Vagina (tissue), 2 donors: ENCODE measurements around the gene SAMHD1.

ENCODE experiments used
- POLR2A ChIP-seq, 2 donors: fragments of 450-650 bp; IDR thresholded peaks; one replicate each; pipeline ENCODE4 v1.6.1; 2017; ENCODE audit warnings: antibody characterized with exemption in 2 of 2, mild to moderate bottlenecking in 2 of 2, moderate library complexity in 2 of 2
- POLR2AphosphoS5 ChIP-seq, 2 donors: sonication (generic); formaldehyde crosslinking; IDR thresholded peaks; one replicate each; pipeline ENCODE4 v1.9.0; 2017; ENCODE audit warnings: antibody characterized with exemption in 2 of 2, mild to moderate bottlenecking in 2 of 2, low read depth in 1 of 2; ENCODE audit not compliant: insufficient read depth in 1 of 2
- TF ChIP-seq, protein P1 (sequence below), 3 experiments: fragments of 450-650 bp in 2 of 3; fragments of 200-600 bp in 1 of 3; sonication (generic) in 1 of 3; IDR thresholded peaks; one replicate each; pipeline ENCODE4 v1.5.1; 2017 to 2019; ENCODE audit warnings: antibody characterized with exemption in 3 of 3, mild to moderate bottlenecking in 2 of 3, moderate library complexity in 2 of 3

DNA sequence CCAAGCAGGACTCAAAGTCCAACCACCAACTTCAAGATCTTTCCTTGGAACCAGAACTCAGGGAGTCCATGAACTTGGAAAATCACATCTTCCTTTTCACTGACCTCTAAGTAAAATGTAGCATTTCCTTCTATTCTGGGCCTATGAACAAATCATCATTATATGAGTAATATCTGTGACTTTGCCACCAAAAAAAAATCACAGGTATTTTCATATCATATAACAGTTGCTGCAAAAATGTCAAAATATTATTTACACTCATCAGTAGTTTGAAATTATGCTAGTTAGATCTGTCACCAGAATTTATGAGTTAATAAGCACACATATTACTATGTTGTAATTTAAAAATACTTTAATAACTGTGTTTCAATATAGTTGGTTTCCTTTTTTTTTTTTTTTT is 102.8 kb downstream of the SAMHD1 start:
- TF ChIP-seq, protein P1, sequence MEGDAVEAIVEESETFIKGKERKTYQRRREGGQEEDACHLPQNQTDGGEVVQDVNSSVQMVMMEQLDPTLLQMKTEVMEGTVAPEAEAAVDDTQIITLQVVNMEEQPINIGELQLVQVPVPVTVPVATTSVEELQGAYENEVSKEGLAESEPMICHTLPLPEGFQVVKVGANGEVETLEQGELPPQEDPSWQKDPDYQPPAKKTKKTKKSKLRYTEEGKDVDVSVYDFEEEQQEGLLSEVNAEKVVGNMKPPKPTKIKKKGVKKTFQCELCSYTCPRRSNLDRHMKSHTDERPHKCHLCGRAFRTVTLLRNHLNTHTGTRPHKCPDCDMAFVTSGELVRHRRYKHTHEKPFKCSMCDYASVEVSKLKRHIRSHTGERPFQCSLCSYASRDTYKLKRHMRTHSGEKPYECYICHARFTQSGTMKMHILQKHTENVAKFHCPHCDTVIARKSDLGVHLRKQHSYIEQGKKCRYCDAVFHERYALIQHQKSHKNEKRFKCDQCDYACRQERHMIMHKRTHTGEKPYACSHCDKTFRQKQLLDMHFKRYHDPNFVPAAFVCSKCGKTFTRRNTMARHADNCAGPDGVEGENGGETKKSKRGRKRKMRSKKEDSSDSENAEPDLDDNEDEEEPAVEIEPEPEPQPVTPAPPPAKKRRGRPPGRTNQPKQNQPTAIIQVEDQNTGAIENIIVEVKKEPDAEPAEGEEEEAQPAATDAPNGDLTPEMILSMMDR (IDR thresholded peaks at IDR 0.05), result no peak
- TF ChIP-seq POLR2A (IDR thresholded peaks at IDR 0.05), result no peak
- no peak for TF ChIP-seq POLR2AphosphoS5 (IDR thresholded peaks at IDR 0.05; ENCODE audit: insufficient read depth in 1 of 2, low read depth in 1 of 2)
